Measurements from ENCODE around the gene SIVA1. TPM values are rescaled to one million over a fixed set of nuclear protein-coding genes. Genes with fewer than 3 reads are reported as not detected.

Gene SIVA1
- total and polyA plus RNA-seq, 2 of the 4 experiments (the other 2 are of a cell fraction), result 166 to 184 TPM

- H3K14ac ChIP-seq (replicated peaks; ENCODE audit: low read depth, low read length), result no peak overlapping the region
- peaks cover 13 to 42% of the 10 kb centered on the region in 2 experiments for H3K79me1 ChIP-seq (ENCODE audit: low read depth in 1 of 2, low read length in 2 of 2)
- no peak overlapping the region for H3K4me3 ChIP-seq (ENCODE audit: insufficient read depth, low read depth, low read length)
- H4K8ac ChIP-seq (ENCODE audit: low read depth in 2 of 2, low read length in 2 of 2), result no peak overlapping the region
- H3K4me1 ChIP-seq (ENCODE audit: control insufficient read depth, insufficient read depth, low read length), result no peaks in the 10 kb centered on the region
- no peak overlapping the region for H3K23ac ChIP-seq (ENCODE audit: low read depth, low read length)
- no peak overlapping the region for H3K27ac ChIP-seq (ENCODE audit: insufficient read depth, low read length)
- no peak for TF ChIP-seq MXI1 (IDR thresholded peaks at IDR 0.05; ENCODE audit: borderline replicate concordance, low read depth, low read length)
- H3K9me1 ChIP-seq (ENCODE audit: insufficient read depth, low read length), result no peaks in the 10 kb centered on the region
- WGBS, 2 experiments (ENCODE audit: extremely low coverage in 2 of 2, insufficient read length in 1 of 2), result 98% methylated on average over 17 of the region's 32 CpGs; no CpG with 5 or more reads in 1 of the 2 experiments
- H3K9me3 ChIP-seq (ENCODE audit: control insufficient read depth, insufficient read depth, low read length), result no peaks in the 10 kb centered on the region
- H2BK15ac ChIP-seq (ENCODE audit: low read depth, low read length), result no peak overlapping the region
- in situ Hi-C loops (cut with MboI; ENCODE audit: low sequenced_read_pairs), result no loop called here
- CTCF ChIA-PET, result interaction anchor here (2.4 kb wide), 1 partner anchor 11 kb away, joined by 6 read pairs; no protein-coding TSS in a partner anchor
- no peak overlapping the region for H3K56ac ChIP-seq (ENCODE audit: extremely low read depth, insufficient read depth, low read length)
- no peak overlapping the region for H2AK9ac ChIP-seq (replicated peaks; ENCODE audit: low read depth, low read length, poor library complexity)
- H4K91ac ChIP-seq (ENCODE audit: insufficient read depth, low read depth, low read length), result no peak overlapping the region
- BruUV-seq (replicated peaks), result no TSS peak
- no peak overlapping the region for H2AK5ac ChIP-seq (ENCODE audit: low read depth, low read length)
- no peak overlapping the region for H2BK20ac ChIP-seq (ENCODE audit: low read depth, low read length)
- no peak for ATAC-seq (ENCODE audit: low read depth)
- H3K36me3 ChIP-seq (ENCODE audit: control insufficient read depth, insufficient read depth, low read length), result peaks cover 37% of the 10 kb centered on the region
- no peaks in the 10 kb centered on the region for H3K27me3 ChIP-seq (ENCODE audit: control insufficient read depth, insufficient read depth, low read length)
- no peak overlapping the region for H2BK5ac ChIP-seq (ENCODE audit: low read depth, low read length, poor library complexity, severe bottlenecking)
- intact Hi-C loops (cut with micrococcal nuclease), result no loop called here
- no peak overlapping the region for H3K9ac ChIP-seq (ENCODE audit: low read depth, low read length)
- no peak overlapping the region for H3K4me2 ChIP-seq (ENCODE audit: low read depth, low read length)
- dilution Hi-C loops (cut with HindIII; ENCODE audit: low sequenced_read_pairs, unreplicated experiment), result no loop called here
- no peak overlapping the region for H3K4ac ChIP-seq (ENCODE audit: low read depth, low read length)
- H4K20me1 ChIP-seq (ENCODE audit: insufficient read depth, low read length), result peaks cover 58% of the 10 kb centered on the region
- POLR2A ChIA-PET (ENCODE audit: unreplicated experiment), result no interaction called here
- no peak overlapping the region for H2BK120ac ChIP-seq (ENCODE audit: low read depth, low read length)
- no peak overlapping the region for H3K18ac ChIP-seq (ENCODE audit: low read depth, low read length)
- no peak overlapping the region for H2AFZ ChIP-seq (replicated peaks; ENCODE audit: low read length, poor library complexity)
- H4K5ac ChIP-seq (ENCODE audit: low read depth, low read length), result no peak overlapping the region
- DNase-seq, result no peak
Observed at GRCh38 chr14:104779776-104780512, 27.0 kb downstream of the SIVA1 start.
